Right renal pelvis (tissue), 4 donors: ENCODE results near the gene SLC26A6. TPM values are rescaled to one million over a fixed set of nuclear protein-coding genes. Genes with fewer than 3 reads are reported as not detected.
A peak's percentile ranks its signal among the peaks of the same experiment; 100 is the strongest.

Source experiments
- DNase-seq, 4 donors: peaks; one replicate each; pipeline ENCODE4 v3.0.0-alpha.2; 2013; ENCODE audit warnings: low read depth in 4 of 4, low spot score in 3 of 4, missing footprints in 1 of 4
- polyA plus RNA-seq, 4 donors: library from polyadenylated mRNA; unstranded; fragments of 120-200 nt; gene quantifications; one replicate each; pipeline ENCODE4 v1.2.1, GENCODE V29; 2013; ENCODE audit not compliant: insufficient read length in 4 of 4

SLC26A6 gene
- polyA plus RNA-seq, 4 donors, result 20.7 to 30.9 (median 23.1) TPM

DNA sequence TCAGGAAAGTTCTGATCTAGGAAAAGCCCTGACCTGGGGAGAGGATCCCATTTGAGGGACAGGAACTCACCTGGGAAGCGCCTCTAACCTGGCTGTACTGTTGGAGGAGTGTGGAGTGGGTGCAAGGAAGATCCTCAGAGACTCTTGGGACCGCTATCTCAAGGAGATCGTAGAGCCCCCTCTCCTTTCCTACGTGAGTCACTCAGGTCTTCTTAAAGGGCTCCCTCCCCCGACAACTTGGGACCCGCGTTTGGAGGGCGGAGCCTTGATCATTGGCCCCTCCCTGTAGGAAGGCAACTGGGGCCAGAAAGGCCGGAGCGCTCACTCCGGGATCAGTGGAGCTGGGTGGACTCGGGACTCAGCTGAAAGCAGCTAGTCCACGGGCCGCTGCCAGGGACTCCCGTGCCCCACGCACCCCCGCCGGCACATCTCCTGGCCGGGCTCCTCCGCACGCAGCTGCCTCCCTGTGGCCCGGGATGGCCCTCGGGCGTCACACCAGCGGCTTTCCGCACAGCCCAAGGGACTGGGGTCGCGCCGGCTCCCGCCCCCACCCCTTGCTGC is 520 bp downstream of the SLC26A6 start:
- DNase-seq, result no peak

- no peak for DNase-seq
Measured at GRCh38 chr3:48633743-48634142, 1.5 kb downstream of the SLC26A6 start.

GRCh38 chr3:48633256-48633655 is 2.0 kb downstream of the SLC26A6 start:
- no peak for DNase-seq

- no peak for DNase-seq
Measured at GRCh38 chr3:48631516-48632448, 3.5 kb downstream of the SLC26A6 start.

DNA sequence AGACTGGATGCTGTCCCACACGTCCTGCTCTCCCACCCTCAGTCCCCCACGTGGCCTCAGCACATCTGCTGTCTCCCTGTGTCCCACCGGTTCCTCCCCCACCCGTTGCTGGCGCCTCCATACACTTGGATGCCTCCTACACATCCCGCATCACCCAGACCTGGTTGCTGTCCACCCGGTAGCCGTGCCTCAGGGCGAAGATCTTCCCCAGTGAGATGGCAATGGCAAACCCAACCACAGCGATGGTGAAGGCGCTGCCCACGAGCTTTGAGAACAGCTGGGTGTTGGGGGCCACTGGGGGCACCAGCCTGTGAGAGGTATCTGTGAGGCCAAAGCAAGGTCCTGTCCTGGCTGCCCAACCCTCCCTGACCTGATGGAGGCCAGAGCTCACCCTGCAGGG is 4.4 kb downstream of the SLC26A6 start:
- DNase-seq, result no peak

- no peak for DNase-seq
Measured at GRCh38 chr3:48630407-48630806, 4.9 kb downstream of the SLC26A6 start.

DNA sequence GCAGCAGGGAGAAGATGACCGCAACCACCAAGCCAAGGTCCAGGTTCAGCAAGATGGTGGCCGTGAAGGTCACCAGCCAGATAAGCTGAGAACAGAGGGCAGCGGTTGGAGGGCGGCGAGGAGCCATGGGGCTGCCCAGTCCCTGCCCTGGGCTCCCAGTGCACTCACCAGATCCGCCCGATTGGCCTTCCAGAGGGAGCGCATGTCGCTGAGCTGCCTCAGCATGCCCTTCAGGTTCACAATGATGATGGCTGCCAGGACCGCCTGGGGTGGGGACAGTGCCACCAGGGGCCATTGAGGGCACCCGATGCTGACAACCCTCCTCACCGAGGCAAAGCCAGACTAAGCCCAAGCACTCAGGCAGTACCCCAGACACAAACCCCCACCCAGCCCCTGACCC is 5.4 kb downstream of the SLC26A6 start:
- DNase-seq, result no peak

- no peak for DNase-seq
Measured at GRCh38 chr3:48628277-48629017, 6.8 kb downstream of the SLC26A6 start.

DNA sequence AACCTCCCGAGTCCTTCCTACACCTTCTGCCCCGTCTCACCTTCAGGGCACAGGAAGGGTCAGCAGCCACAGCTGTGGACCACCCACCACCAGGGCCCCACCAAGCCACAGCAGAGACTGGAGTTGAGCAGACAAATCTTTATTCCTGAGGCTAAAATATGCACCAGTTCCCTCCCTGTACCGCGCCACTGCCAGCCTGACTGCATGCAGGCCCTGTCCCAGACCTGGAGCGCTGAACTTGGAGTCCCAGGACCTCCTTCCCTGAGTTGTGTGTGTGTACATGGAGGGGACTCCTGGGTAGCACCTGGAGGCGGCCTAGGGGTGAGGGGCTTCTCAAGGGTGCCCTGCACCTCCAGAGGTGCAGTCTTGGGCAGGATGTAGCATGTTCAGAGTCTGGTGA is 9.7 kb downstream of the SLC26A6 start:
- no peak for DNase-seq

DNA sequence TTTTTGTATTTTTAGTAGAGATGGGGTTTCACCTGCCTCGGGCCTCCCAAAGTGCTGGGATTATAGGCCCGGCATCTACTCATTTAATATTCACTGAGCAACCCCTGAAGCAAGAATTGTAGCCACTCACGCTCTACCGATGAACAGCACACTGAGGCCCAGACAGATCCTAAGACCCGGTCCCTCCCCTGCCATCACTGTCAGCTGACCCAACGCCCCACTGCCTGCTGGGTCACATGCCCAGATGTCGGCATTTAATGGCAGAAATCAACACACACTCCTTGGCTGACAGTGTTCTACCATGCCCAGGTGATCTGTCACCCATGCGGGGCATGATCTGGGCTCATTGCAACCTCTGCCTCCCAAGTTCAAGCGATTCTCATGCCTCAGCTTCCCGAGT is 10.5 kb downstream of the SLC26A6 start:
- no peak for DNase-seq

- DNase-seq, result no peak
Measured at GRCh38 chr3:48623851-48624547, 11.3 kb downstream of the SLC26A6 start.

- DNase-seq, result no peak
Measured at GRCh38 chr3:48621461-48621869, 13.8 kb downstream of the SLC26A6 start, which contains the start of gene TMEM89. TMEM89 (minus strand) TSS chr3:48621769; CDS start chr3:48621756, 13 bp downstream.

DNA sequence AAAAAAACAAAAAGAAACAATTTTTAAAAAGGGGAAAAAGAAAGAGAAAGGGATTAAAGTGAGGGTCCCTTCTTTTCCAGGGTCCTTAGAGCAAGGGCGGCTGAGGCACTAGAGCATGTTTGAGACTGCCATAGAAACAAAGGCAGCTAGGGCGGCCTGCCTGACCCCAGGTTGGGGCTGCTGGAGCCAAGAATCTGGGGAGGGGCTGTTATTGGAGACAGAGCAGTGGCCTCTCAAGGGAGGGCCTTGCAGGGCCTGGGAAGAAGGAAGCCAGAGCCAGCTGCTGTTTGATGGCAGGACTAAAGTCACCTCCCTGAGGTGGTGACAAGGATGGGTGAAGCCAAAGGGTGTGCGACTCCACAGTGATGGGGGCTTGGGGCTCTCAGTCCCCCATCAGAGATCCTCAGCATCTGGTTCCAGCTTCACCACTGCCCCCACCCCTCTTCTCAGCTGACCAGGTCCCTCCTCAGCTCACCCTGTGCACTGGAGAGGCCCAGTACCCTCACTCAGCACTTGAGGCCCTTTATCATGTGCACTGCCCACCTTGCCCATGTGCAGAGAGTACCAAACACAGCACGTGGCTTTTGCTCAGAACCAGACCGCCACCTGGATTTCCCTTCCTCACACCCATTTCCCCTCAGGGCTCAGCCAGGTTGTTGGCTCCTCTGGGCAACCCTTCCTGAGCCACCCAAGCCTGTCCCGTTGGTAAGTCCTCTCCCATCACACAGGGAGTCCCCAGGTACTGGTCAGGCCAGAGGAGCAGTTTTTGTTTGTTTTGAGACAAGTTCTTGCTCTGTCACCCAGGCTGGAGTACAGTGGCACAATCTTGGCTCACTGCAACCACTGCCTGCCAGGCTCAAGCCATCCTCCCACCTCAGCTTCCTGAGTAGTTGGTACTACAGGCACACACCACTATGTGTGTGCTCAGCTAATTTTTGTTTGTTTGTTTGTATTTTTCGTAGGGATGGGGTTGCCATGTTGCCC is 15.4 kb downstream of the SLC26A6 start:
- no peak for DNase-seq

DNA sequence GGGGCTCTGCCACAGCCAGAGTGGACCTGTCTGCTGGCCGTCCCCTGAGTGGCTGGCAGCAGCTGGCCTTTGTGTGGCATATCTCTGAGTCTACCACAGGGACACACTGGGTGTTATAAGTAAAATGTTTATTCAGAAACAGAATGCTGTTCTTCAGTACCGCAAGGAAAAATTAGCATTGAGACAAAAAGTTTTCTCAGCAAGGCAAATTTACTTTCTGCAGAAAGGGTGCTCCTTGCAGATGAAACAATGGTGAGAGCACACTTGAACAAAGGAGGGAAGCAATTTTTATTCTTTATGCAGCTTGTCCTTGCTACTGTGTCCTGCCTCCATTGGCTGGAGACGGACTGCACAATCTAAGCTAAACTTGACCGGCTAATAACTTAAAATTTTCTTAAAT is 17.7 kb downstream of the SLC26A6 start:
- no peak for DNase-seq

DNA sequence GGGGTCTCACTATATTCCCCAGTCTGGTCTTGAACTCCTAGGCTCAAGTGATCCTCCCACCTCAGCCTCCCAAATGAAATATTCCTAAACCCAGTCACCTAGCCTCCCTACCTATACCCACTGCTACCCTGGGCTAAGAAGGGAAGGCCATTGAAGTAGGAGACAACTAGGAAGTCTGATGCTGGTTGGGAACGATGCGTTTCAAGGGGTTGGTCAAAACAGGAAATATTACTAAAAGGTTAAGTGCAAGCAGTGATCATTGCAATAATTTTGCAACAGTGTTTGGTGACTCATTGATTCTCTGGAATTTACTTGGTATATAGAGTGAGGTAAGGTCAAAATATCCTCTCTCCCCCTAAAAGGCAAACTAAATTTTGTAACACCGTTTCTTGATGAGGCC is 21.2 kb downstream of the SLC26A6 start:
- DNase-seq, result no peak

DNA sequence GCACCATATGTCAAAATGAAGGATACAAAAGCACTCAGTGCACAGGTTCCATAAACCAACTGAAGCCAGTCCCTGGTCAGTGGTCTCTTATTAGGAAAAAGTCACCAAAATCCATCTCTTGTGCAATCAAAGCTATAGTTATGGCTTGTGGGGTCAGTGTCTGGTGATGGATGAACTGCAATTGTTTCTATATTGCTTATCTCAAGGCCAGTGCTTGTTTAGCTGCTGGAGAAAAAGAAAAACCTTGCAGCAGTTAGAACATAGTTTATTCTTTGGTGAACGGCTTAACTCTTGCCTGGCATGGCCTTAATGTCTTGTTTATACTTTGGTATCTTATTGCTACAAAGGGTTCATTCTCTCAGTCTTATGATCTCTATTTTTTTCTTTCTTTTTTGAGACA is 23.0 kb downstream of the SLC26A6 start:
- no peak for DNase-seq

DNA sequence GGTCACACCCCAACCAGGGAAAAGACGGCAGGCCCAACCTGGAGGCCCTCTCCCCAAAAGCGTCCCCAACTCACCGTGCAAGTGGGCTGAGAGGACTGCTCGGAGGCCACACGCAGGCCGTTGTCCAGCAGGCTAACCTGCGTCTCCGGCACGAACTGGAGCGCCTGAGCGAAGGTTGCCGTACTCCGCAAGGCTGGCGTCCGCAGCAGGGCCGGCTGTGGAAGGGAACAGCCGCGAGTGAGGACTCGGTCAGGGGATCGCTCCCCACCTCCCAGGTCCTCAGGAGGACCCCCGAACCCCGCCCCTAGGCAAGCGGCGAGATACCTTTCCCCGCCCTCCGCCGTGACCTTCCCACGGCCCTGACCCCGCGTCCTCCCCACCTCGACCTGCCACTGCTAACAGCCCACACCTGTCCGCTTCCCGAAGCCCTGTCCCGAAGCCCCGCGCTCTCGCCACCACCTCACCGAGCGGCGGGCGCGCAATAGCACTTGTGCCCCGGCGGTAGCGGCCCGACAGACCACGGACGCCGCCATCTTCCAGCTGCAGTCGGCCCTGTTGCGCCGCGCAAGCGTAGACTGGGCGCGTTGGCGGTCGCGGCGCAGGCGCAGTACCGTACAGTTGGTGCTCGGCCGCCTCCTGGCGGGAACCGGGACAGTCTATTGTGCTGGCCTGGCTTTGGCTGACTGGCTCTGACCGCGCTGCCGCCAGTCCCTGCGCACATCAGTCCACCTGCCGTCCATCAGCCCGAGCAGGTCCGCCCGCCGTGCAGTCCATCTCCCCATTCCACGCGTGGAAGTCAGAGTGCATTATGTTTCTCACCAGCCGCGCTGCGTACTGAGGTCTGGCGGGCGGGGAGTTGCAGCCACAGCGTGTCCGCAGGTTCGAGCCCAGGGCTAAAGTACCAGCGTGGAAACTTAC is 25.9 kb downstream of the SLC26A6 start, which contains the start of gene UQCRC1:
Gene UQCRC1 (minus strand): TSS at position 559 of the 918 bp plus-strand sequence. CDS start 26 bp downstream, at position 533.
- peak; percentile 83 to 94 (median 86) for DNase-seq

- no peak for DNase-seq
Measured at GRCh38 chr3:48607519-48607918, 27.7 kb downstream of the SLC26A6 start.
